ENCODE measurements around the gene HPN.

Gene HPN

DNA sequence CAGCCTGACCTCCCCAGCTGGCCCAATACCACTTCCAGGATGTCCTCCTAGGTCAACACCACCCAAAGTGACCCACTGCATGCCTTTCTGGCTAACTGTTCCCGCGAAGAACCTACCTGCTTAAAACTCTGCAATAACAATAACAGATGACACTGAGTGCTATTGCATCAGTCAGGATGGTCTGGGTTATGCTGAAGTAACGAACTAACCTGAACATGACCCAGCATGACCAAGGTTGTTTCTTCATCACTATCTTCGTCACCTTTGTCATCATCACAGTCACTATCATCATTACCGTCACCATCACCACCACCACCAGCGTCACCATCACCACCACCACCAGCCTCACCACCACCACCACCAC is 63.5 kb downstream of the HPN start:
- DNase-seq (ENCODE audit: low read depth), result no peak

DNA sequence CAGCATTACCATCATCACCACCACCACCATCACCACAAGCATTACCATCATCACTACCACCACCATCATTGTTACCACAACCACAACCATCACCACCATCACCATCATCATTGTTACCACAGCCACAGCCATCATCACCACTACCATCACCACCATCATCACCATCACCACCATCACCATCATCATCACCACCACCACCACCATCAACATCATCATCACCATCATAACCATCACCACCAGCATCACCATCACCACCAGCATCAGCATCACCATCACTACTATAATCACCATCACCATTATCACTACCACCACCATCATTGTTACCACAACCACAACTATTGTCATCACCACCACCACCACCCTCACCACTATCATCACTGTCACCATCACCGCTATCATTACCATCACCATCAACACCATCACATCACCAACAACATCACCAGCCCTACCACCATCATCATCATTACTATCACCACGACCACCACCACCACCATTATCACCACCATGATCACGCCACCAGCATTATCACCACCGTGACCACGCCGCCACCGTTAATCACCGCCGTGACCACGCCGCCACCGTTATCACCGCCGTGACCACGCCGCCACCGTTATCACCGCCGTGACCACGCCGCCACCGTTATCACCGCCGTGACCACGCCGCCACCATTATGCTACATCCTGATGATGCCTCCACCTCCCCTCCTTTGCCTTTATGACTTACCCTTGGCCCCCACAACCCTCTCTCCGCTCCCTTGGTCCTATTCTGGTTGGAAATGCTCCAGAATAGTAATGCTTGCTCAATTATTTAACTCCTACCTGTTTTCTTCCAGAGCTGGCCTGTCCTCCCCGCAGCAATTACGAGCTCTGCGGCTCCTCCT is 64.1 kb downstream of the HPN start:
- no peak for DNase-seq (ENCODE audit: low read depth)

DNA sequence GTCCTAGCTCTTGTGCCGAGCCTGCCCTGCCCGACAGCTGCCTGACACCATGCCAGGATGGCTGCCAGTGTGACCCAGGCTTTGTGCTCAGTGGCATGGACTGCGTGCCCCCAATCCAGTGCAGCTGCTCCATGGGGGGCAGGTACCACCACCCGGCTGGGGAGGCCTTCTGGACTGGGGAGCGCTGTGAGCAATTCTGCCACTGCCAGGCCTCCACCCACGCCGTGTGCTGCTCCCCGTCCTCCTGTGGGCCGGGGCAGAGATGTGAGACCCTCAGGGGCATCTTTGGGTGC is 64.7 kb downstream of the HPN start:
- no peak for DNase-seq (ENCODE audit: low read depth)

DNA sequence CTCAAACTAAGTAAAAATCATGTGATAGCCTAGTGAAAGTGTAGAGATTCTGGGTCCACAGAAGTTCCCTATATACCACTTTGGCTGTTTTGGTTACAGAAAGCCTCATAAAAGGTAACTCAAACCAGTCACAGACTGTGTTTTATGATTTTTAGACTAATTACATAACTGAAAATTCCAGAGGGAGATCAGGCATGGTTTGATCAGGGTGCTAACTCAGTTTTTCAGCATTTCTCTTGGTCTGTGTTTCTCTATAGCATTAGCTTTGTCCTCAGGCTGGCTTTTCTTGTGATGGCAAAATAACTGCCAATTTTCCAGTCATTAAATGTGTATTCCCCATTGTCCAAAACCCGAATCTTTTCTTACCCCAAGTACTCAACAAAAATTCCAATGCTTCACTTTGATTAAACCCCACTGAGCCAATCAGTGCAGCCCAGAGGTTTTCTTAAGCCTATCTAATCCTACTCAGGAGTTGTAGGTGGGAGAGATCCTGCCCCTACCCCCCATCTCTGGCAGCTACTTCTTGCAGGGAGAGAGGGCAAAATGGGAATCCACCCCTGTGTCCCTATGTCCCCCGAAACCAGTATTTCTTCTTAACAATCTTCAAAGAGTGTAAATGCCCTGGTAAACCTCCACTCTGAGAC is 65.5 kb downstream of the HPN start:
- no peak for DNase-seq (ENCODE audit: low read depth)

DNA sequence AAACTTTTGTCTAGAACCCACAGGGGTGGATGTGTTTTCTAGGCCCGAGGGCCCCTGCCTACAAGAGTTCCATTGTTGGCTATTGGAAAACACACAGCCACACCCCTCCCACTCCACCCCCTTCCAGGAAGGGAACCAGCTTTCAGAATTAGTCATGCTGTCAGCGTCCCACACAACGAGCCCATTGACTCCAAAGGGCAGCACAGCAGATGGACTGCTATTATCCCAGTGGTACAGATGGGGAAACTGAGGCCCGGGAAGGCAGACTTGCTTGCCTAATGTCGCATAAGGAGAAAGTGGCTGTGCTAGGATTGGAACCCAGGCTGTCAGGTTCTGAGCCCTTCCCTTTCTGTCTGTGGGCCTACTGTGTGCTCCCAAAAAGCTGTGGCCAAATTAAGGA is 66.0 kb downstream of the HPN start:
- DNase-seq (ENCODE audit: low read depth), result no peak

DNA sequence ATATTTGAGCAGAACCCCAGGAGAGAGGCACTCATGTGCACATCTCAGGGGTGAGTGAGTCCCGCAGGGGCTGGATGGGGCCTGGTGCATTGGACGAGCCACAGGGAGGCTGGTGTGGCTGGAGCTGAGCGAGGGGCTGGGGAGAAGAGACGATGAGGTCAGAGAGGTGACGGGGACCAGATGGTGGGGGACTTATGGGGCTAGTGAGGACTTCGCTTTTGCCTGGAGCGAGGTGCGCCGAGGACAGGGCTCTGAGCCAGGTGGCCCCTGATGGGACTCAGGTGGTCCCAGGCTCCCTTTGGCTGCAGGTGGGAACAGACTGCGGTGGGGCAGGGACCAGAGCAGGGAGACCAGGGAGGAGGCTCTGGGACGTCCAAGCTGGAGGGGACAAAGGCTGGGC is 67.2 kb downstream of the HPN start:
- DNase-seq (ENCODE audit: low read depth), result no peak

DNA sequence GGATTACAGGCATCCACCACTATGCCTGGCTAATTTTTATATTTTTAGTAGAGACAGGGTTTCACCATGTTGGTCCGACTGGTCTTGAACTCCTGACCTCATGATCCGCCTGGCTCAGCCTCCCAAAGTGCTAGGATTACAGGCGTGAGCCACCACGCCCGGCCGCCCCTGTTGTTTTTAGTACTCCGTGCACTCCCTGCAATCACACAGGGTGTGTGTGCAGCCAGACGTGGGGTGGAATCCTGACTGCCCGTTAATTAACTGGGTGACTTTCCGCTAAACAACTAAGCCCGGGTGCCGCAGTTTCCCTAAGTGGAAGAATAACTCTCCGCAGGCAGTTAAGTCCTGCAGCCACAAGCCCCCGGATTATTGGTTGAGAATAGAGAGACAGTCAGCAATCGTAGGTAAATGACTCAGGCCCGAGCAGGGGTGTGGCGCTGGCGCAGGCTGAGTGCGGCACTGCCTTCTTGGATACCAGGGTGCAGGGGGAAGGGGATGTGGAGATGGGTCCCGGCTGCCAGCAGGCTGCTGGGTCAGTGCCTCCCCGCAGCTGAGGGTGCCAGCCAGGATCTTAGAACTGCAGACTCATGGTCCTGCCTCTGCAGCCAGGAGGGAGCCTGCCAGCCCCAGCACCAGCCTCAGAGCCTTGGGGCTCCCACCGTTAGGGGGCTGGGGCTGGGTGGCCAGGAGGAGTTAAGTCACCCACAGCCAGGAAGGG is 68.0 kb downstream of the HPN start:
- no peak for DNase-seq (ENCODE audit: low read depth)

DNA sequence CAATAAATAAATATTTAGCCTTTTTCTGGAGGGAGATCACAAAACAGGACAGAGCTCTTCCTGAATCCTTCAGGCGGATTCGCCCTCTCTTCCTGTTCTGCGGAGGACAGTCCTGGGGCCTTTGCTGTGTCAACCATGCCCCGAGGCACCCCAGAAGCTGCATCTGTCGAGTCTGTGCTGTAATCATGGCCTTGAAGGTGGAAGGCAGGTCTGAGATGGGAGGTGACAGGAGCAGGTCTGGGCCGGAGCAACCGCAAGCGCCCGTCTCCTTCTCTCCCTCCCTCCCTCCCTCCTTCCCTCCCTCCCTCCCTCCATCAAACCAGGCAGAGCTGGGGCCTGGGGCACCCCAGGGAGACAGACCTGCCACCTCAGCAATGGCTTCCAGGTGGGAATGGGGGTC is 69.5 kb downstream of the HPN start:
- no peak for DNase-seq (ENCODE audit: low read depth)

DNA sequence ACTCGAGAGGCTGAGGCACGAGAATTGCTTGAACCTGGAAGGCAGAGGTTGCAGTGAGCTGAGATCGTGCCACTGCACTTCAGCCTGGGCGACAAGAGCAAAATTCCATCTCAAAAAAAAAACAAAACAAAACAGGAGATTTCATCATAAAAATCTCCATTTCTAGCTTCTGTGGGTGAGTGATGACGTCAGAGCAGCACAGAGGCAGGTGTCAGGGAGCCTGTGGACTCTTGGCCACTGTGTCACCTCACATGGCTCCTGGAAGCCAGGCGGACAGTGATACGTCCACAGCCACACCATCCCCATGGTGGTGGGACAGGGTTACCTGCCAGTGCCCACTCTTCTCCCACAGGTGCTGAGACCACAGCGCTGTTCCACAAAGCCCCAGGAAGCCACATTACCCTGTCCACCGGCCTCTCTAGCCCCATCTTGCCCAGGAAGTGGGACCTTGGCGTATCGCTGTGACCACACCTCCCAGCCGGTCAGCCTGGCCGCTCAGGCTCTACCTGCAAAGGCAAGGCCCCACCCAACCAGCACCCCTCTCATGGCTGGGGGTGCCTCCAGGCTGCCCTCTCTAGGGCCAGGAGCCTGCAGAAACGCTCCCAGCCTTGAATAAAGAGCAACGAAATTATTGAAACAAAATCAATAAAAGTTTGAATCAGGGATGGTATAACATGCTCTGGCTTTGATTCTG is 71.6 kb downstream of the HPN start:
- no peak for DNase-seq (ENCODE audit: low read depth)

DNA sequence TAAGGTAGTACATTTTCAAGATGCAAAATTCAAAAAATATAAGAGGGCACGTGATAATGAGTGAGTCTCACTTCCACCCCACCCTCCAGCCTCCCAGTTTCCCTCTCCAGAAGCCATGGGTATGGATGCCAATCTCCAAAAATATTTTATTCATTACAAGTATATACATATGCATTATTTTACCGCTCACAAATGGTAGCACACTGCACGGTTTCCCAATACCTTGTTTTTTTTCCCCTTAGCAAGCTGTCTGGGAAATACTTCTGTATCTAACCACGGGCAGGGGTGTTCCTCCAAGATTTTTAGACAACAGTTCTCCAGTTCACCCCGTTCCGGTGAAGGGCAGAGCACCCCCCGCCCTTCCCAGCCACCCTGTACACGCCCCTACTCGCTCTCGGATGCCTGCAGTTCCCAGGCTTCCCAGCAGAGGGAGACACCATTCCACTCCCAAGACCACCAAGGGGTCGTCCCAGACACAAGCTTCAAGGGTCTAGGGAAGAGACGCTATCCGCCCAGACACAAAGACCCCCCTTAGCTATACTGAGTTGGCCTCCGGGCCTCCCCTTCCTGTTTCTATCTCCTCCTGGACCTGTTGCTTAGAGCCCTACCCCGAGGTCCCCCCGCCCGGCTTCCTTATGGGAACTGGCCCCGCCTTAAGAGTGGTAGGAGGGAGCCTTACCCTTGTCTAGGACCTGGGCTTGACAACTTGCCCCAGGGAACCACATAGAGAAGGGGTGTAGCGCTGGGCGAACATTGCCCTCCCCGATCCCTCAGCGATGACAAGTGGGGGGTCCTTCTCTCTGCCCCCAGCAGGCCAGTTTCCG is 73.0 kb downstream of the HPN start:
- DNase-seq (ENCODE audit: low read depth), result peak; percentile 64

DNA sequence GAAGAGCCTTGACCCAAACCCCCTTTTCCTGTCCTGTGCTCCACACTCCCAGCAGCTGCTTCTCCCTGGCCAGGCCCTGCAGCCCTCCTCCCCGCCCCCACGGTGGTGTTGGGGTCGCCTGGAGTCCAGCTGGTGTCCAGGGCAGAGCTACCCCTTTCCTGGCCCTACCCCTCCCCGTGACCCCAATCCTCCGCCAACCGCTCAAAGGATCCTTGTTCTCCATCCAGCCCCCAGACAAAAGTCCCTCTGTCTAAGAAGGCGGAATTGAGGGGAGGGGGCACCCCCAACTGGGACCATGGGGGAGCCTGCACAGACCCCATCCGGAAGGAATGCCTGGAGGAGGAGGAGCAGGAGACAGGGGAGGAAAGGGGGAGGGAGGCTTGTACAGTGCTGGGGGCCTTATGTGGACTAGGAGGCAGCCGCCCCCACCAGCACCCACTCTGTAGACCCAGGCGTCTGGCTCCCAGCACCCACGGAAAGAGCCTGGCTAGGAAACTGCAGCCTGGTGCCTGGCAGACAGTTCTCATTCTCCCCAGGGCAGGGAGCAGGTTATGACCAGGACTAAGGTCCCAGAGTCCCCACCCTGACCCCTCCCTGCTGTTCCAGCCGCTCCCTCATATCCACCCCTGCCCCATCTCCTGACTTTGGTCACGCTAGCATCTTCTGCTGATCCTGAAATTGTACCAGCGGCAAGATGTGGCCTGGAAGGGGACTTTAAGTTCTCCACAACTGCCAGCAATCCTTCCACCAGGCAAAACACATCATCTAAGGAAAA is 73.8 kb downstream of the HPN start, which contains the start of gene FXYD3:
Gene FXYD3, plus strand, starts transcription at position 647 of the 775 bp plus-strand sequence. CDS start 3,554 bp downstream, outside the sequence.
- no peak for DNase-seq (ENCODE audit: low read depth)
